Measurements from ENCODE around the gene MCU.

GRCh38 chr10:72831696-72832409 is 139.9 kb downstream of the MCU start:
- TF ChIP-seq POLR2AphosphoS5 (IDR thresholded peaks at IDR 0.05; ENCODE audit: insufficient read depth in 1 of 2, low read depth in 1 of 2) (no peak), CTCF (IDR thresholded peaks at IDR 0.05) (no peak)
